HT1080 (cell line): ENCODE results near the gene TP53TG3D. TPM values are rescaled to one million over a fixed set of nuclear protein-coding genes. Genes with fewer than 3 reads are reported as not detected.
"Not testable (repeated sequence)": the region's sequence is repeated elsewhere in the genome, so short reads cannot be mapped to it uniquely, and the experiment has no call there.

Experiments
- DNase-seq: peaks from one replicate; pipeline ENCODE4 v3.0.0-alpha.2; 2015; ENCODE audit warnings: low read depth
- polyA plus RNA-seq, 2 experiments: library from polyadenylated mRNA; depleted of rRNA; stranded (reverse); fragments of >200 nt; gene quantifications; 2 replicates each; pipeline ENCODE4 v1.2.3, GENCODE V29; 2015
- small RNA-seq: library from RNA; depleted of rRNA; stranded (forward); fragments of <200 nt; gene quantifications from one replicate; pipeline ENCODE3, GENCODE V24; 2014
- total RNA-seq: library from RNA; depleted of rRNA; stranded (reverse); fragments of >200 nt; shearing (Covaris generic); gene quantifications from 2 replicates; pipeline ENCODE4 v1.2.3, GENCODE V29; 2014; rRNA removed

The TP53TG3D gene, protein sequence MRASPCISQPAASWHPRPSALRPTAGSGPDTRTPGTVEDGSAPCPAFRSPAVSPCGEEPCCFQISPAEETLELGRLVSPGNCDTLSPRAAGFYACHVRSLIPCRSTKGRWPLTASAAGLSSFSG
- total RNA-seq: 1.1 and 2.0 TPM in 2 replicates
- 5.0 and 5.2 TPM in 2 replicates for polyA plus RNA-seq (2015; cell fraction: cytosol; rRNA removed)
- 9.2 and 9.9 TPM in 2 replicates for polyA plus RNA-seq (2015; cell fraction: nucleus; rRNA removed)

DNA sequence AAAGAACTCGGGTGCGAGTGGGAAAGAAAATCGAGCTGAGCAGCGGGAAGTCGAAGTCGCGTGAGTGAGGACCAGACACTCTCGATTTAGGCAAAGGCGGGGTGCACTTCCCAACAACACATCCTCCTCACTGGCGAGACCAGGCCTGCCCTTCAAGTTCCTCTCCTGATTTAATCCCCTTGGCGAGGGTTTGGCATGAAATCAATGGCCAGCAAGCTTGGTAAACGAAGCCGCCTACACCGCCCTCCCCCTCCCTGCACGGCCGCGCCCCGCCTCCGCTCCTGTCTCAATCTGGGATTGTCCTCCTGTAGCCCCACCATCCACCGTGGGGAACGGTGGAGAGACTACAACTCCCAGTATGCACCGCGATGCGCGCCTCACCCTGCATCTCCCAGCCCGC lies at the start of gene TP53TG3D:
Gene TP53TG3D, plus strand, starts transcription at position 301 of the 400 bp plus-strand sequence. Its CDS starts 68 bp downstream, at position 369.
- not testable (repeated sequence) for DNase-seq

DNA sequence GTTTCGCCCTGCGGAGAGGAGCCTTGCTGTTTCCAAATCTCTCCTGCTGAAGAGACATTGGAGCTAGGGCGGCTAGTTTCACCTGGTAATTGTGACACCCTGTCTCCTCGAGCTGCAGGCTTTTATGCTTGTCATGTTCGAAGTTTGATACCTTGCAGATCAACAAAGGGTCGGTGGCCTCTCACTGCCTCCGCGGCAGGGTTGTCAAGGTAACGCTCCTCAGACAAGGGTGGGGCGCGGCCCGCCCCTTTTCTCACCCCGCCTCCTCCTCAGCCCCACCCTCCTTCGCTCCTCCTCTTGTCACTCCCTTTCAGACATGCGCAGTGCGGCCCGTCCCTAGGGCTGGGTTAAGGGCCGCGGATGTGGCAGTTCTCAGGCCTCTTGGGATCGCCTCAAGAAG lies 421 bp downstream of the TP53TG3D start:
- DNase-seq: not testable (repeated sequence)

DNA sequence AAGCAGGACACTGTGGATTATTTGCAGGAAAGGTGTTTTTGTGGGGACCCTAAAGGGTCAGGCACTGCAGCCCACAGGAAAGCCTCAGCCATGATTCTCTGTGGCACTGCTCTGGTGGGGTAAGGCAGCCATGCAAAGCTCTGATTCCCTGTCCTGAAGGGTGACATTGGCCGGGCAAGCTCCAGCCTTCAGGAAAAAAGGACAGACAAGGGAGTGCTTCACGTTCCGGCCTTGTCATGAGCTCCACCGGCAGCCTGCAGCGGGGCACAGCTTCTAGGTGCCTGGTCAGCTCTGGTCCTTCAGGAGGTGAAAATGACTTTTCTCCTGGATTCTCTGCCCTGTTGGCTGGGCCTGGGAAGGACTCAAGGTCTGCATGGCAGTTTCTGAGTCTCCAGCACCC lies 8.4 kb downstream of the TP53TG3D start:
- DNase-seq: not testable (repeated sequence)

DNA sequence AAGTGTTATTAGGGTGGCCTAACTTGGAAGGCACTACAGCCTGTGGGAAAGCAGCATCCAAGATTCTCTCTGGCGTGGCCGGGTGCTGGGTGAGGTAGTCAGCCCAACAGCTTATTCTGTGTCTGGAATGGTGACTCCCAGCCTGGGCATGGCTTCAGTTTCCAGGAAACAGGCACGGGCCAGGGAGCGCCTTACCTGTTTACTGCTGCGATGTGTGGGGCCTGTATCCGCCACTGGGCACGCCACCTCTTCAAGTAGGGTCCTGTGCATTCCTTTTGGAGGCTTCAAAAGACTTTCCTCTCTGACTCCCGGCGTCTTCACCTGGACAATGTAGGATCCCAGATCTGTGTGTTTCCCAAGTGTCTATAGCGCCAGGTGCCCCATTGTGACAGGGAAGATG lies 10.5 kb downstream of the TP53TG3D start:
- not testable (repeated sequence) for DNase-seq

DNA sequence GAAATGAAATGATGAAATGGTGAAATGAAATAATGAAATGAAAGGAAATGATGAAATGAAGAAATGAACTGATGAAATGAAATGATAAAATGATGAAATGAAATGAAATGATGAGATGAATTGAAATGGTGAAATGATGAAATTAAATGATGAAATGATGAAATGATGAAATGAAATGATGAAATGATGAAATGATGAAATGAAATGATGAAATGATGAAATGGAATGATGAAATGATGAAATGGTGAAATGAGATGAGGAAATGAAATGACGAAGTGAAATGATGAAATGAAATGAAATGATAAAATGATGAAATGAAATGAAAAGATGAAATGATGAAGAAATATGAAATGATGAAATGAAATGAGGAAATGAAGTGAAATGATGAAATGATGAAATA lies 28.8 kb downstream of the TP53TG3D start:
- not testable (repeated sequence) for DNase-seq

DNA sequence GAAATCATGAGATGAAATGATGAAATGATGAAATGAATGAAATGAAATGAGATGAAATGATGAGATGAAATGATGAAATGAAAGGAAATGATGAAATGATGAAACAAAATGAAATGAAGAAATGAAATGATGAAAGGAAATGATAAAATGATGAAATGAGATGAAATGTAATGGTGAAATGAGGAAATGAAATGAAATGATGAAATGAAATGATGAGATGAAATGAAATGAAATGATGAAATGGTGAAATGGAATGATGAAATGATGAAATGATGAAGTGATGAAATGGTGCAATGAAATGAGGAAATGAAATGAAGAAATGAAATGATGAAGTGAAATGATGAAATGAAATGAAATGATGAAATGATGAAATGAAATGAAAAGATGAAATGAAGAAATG lies 29.9 kb downstream of the TP53TG3D start:
- not testable (repeated sequence) for DNase-seq

DNA sequence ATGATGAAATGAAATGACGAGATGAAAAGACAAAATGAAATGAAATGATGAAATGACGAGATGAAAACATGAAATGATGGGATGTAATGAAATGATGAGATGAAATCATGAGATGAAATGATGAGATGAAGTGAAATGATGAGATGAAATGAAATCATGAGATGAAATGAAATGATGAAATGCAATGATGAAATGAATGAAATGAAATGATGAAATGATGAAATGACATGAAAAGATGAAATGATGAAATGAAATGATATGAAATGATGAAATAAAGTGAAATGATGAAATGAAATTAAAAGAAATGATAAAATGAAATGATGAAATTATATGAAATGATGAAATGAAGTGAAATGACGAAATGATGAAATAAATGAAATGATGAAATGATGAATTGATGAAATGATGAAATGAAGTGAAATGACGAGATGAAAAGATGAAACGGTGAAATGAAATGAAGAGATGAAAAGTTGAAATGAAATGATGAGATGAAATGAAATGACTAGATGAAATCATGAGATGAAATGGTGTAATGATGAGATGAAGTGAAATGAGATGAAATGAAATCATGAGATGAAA lies 30.9 kb downstream of the TP53TG3D start:
- DNase-seq: not testable (repeated sequence)

DNA sequence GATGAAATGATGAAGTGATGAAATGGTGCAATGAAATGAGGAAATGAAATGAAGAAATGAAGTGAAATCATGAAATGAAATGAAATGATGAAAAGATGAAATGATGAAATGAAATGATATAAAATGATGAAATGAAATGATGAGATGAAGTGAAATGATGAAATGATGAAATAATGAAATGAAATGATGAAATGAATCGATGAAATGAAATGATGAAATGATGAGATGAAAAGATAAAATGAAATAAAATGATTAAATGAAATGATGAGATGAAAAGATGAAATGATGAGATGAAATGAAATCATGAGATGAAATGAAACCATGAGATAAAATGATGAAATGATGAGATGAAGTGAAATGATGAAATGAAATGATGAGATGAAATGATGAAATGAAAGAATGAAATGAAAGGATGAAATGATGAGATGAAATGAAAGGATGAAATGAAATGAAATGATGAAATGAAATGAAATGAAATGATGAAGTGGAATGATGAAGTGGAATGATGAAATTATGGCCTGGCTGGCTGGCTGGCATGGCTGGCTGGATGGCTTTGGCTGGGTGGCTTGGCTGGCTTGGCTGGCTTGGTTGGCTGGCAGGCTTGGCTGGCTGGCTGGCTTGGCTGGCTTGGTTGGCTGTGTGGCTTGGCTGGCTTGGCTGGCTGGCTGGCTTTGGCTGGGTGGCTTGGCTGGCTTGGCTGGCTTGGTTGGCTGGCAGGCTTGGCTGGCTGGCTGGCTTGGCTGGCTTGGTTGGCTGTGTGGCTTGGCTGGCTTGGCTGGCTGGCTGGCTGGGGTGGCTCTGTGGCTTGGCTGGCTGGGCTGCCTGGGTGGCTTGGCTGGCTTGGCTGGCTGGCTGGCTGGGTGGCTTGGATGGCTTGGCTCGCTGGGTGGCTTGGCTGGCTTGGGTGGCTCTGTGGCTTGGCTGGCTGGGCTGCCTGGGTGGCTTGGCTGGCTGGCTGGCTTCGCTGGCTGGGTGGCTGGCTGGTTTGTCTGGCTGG lies 32.0 kb downstream of the TP53TG3D start:
- not testable (repeated sequence) for DNase-seq

DNA sequence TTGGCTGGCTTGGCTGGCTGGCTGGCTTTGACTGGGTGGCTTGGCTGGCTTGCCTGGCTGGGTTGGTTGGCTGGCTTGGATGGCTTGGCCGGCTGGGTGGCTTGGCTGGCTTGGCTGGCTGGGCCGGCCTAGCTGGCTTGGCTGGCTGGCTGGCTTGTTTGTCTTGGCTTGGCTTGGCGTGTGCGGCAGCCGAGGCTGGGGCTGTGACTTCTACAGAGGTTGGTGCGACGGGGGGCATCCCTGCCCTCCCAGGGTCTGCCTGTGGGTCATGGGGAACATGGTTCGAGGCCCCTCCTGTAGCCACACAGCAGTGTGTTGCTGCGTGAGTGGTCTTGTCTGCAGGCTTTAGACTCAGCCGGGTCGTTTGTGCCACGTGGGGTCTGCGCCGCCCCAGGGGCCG lies 33.1 kb downstream of the TP53TG3D start:
- DNase-seq: not testable (repeated sequence)

DNA sequence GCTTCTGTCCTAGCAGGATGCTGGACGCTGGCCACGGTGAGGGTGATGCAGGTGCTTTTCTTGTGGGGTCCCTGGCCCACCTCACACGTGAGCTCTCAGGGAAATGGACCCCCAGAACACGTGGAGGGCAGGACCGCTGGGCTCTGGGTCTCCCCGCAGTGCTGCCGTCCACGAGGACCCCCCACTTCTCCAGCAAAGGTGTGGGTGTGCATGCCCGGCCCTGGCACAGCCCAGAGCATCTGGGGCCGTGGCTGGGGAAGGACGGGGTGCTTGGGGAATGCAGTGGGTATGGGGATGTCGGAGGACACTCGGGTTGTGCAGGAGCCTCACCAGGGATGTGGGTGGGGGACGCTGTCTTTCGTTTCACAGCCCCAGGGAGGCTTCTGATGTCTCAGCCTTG lies 34.7 kb downstream of the TP53TG3D start:
- DNase-seq: not testable (repeated sequence)

DNA sequence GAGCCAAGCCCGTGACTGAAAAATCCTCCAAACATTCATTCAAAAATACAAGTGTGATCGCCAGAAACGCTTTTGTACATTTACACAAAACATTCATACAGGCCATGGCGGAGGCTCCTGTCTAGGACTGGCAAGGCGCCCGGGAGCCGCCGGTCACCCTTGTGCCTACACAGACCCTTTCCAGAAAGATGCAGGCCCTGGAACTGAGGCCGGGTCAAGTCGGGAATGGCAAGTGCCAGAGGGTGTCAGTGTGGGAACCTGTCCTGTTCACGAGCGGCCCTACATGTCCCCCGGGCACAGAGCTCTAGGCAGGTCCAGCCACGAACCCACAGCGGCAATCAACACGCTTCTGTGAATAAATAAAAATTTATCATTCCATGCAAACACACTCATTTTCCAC lies 36.1 kb downstream of the TP53TG3D start:
- DNase-seq: not testable (repeated sequence)

DNA sequence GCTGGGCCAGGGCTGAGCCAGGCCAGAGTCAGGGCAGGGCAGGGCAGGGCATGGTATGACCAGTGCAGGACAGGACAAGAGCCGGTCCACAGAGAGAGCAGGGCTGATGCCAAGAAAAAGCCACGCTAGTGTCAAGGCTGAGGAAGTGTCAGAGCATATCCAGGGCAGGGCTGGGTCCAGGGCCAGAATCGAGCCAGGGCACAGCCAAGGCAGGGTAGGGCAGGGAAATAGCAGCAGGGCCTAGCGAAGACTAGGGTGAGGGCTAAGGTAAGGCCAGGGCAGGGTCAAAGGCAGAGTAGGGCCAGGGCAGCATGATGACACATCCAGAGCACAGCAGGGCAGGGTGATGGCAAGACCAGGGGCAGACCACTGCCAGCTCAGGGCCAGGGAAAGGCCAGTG lies 49.7 kb downstream of the TP53TG3D start:
- DNase-seq: not testable (repeated sequence)

Small RNA genes within 50 kb of the gene (small RNA-seq; reads per million reads assigned to genes)
- gene AC133485.1 (not detected), gene AC140878.1 (not detected)
